UCSD-AML1 (cell line): ENCODE measurements around the gene ZNF48.

Experiments
- DNase-seq: peaks from one replicate; lab custom pipeline; 2025; ENCODE audit not compliant: unreplicated experiment; lab: John Stamatoyannopoulos, UW

The ZNF48 gene

GRCh38 chr16:30437511-30438046 is 42.4 kb downstream of the ZNF48 start:
- DNase-seq, result no peak

- no peak for DNase-seq
Measured at GRCh38 chr16:30438835-30439234, 43.6 kb downstream of the ZNF48 start.

- no peak for DNase-seq
Measured at GRCh38 chr16:30439720-30440348, 44.6 kb downstream of the ZNF48 start.

- no peak for DNase-seq
Measured at GRCh38 chr16:30443631-30444030, 48.4 kb downstream of the ZNF48 start.

GRCh38 chr16:30444231-30445148 is 49.3 kb downstream of the ZNF48 start:
- DNase-seq, result no peak

GRCh38 chr16:30445149-30445407 is 49.9 kb downstream of the ZNF48 start:
- DNase-seq, result no peak

- peak; percentile 95 for DNase-seq
Measured at GRCh38 chr16:30445408-30446202, 50.4 kb downstream of the ZNF48 start, which contains the start of gene SEPHS2. Gene SEPHS2 (minus strand): TSS chr16:30445874. CDS start chr16:30445727, 147 bp downstream.

GRCh38 chr16:30446203-30446595 is 51.0 kb downstream of the ZNF48 start:
- DNase-seq, result no peak

- no peak for DNase-seq
Measured at GRCh38 chr16:30447512-30448226, 52.4 kb downstream of the ZNF48 start.

- DNase-seq, result no peak
Measured at GRCh38 chr16:30449116-30449435, 53.9 kb downstream of the ZNF48 start.
